Measurements from ENCODE around the gene RIC8A.
"Not testable (repeated sequence)": the region's sequence is repeated elsewhere in the genome, so short reads cannot be mapped to it uniquely, and the experiment has no call there.

RIC8A gene

GRCh38 chr11:232783-233565 lies 25.5 kb downstream of the RIC8A start:
- DNase-seq (ENCODE audit: low read depth, low spot score), result no peak
- H3K9me3 ChIP-seq (ENCODE audit: control insufficient read depth, insufficient read depth, low read length), result no peaks in the 10 kb centered on the region
- WGBS (ENCODE audit: insufficient coverage, insufficient read length), result no CpG with 5 or more reads among the region's 20 CpGs
- no peaks in the 10 kb centered on the region for H3K36me3 ChIP-seq (ENCODE audit: control insufficient read depth, insufficient read depth, low read length)
- no peaks in the 10 kb centered on the region for H3K4me1 ChIP-seq (ENCODE audit: control insufficient read depth, insufficient read depth, low read length)
- no peak overlapping the region for H3K4me3 ChIP-seq (ENCODE audit: low read length)
- no peak overlapping the region for H3K27ac ChIP-seq (ENCODE audit: low read length)
- H3K27me3 ChIP-seq (ENCODE audit: control insufficient read depth, insufficient read depth, low read length), result no peaks in the 10 kb centered on the region

GRCh38 chr11:235180-235579 lies 27.7 kb downstream of the RIC8A start:
- no peaks in the 10 kb centered on the region for H3K27me3 ChIP-seq (ENCODE audit: control insufficient read depth, insufficient read depth, low read length)
- WGBS (ENCODE audit: insufficient coverage, insufficient read length), result no CpG with 5 or more reads among the region's 8 CpGs
- no peak overlapping the region; the same call in 1 of the 2 replicates for H3K4me3 ChIP-seq (ENCODE audit: low read length)
- no peaks in the 10 kb centered on the region for H3K36me3 ChIP-seq (ENCODE audit: control insufficient read depth, insufficient read depth, low read length)
- no peaks in the 10 kb centered on the region for H3K9me3 ChIP-seq (ENCODE audit: control insufficient read depth, insufficient read depth, low read length)
- no peak for DNase-seq (ENCODE audit: low read depth, low spot score)
- H3K27ac ChIP-seq (ENCODE audit: low read length), result no peak overlapping the region
- H3K4me1 ChIP-seq (ENCODE audit: control insufficient read depth, insufficient read depth, low read length), result no peaks in the 10 kb centered on the region

GRCh38 chr11:235609-235996 lies 28.1 kb downstream of the RIC8A start:
- no peaks in the 10 kb centered on the region for H3K4me1 ChIP-seq (ENCODE audit: control insufficient read depth, insufficient read depth, low read length)
- no peaks in the 10 kb centered on the region for H3K27me3 ChIP-seq (ENCODE audit: control insufficient read depth, insufficient read depth, low read length)
- H3K27ac ChIP-seq (ENCODE audit: low read length), result no peak overlapping the region
- peak overlapping the region; percentile 60; the same call in 1 of the 2 replicates for H3K4me3 ChIP-seq (ENCODE audit: low read length)
- H3K9me3 ChIP-seq (ENCODE audit: control insufficient read depth, insufficient read depth, low read length), result no peaks in the 10 kb centered on the region
- H3K36me3 ChIP-seq (ENCODE audit: control insufficient read depth, insufficient read depth, low read length), result no peaks in the 10 kb centered on the region
- no peak for DNase-seq (ENCODE audit: low read depth, low spot score)
- no CpG with 5 or more reads among the region's 13 CpGs for WGBS (ENCODE audit: insufficient coverage, insufficient read length)

- Histone ChIP-seq H3K27me3 (ENCODE audit: control insufficient read depth, insufficient read depth, low read length) (no peaks in the 10 kb centered on the region), H3K36me3 (ENCODE audit: control insufficient read depth, insufficient read depth, low read length) (no peaks in the 10 kb centered on the region), H3K27ac (ENCODE audit: low read length) (no peak within 1 kb of the TSS), H3K4me1 (ENCODE audit: control insufficient read depth, insufficient read depth, low read length) (no peaks in the 10 kb centered on the region), H3K4me3 (ENCODE audit: low read length) (peak within 1 kb of the TSS; percentile 91), H3K9me3 (ENCODE audit: control insufficient read depth, insufficient read depth, low read length) (no peaks in the 10 kb centered on the region)
- peak; percentile 41 for DNase-seq (ENCODE audit: low read depth, low spot score)
- no CpG with 5 or more reads among the region's 70 CpGs for WGBS (ENCODE audit: insufficient coverage, insufficient read length)
Observed at GRCh38 chr11:235997-236773, 28.7 kb downstream of the RIC8A start, which contains the start of gene SIRT3. TSS of gene SIRT3 (minus strand) at chr11:236342. CDS start at chr11:236328, 14 bp downstream.

- DNase-seq (ENCODE audit: low read depth, low spot score), result peak; percentile 54
Observed at GRCh38 chr11:236774-237767, 29.6 kb downstream of the RIC8A start, which contains the start of gene PSMD13. TSS of gene PSMD13 (plus strand) at chr11:236976. CDS start at chr11:237050, 74 bp downstream.

GRCh38 chr11:238346-238745 lies 30.8 kb downstream of the RIC8A start:
- H3K27ac ChIP-seq (ENCODE audit: low read length); H3K4me3 ChIP-seq (ENCODE audit: low read length): not testable (repeated sequence)
- no CpG with 5 or more reads among the region's 7 CpGs for WGBS (ENCODE audit: insufficient coverage, insufficient read length)

More at GRCh38 chr11:236774-237767, 29.6 kb downstream of the RIC8A start, which contains the start of gene PSMD13:
- no CpG with 5 or more reads among the region's 62 CpGs for WGBS (ENCODE audit: insufficient coverage, insufficient read length)
- Histone ChIP-seq H3K9me3 (ENCODE audit: control insufficient read depth, insufficient read depth, low read length) (no peaks in the 10 kb centered on the region), H3K4me3 (ENCODE audit: low read length) (peak within 1 kb of the TSS; percentile 91), H3K27me3 (ENCODE audit: control insufficient read depth, insufficient read depth, low read length) (no peaks in the 10 kb centered on the region), H3K4me1 (ENCODE audit: control insufficient read depth, insufficient read depth, low read length) (no peaks in the 10 kb centered on the region), H3K27ac (ENCODE audit: low read length) (no peak within 1 kb of the TSS), H3K36me3 (ENCODE audit: control insufficient read depth, insufficient read depth, low read length) (no peaks in the 10 kb centered on the region)

GRCh38 chr11:240315-240714 lies 32.8 kb downstream of the RIC8A start:
- no peak overlapping the region for H3K27ac ChIP-seq (ENCODE audit: low read length)
- peaks cover 6% of the 10 kb centered on the region; the same call in 1 of the 2 replicates for H3K36me3 ChIP-seq (ENCODE audit: control insufficient read depth, insufficient read depth, low read length)
- no peaks in the 10 kb centered on the region for H3K4me1 ChIP-seq (ENCODE audit: control insufficient read depth, insufficient read depth, low read length)
- WGBS (ENCODE audit: insufficient coverage, insufficient read length), result no CpG with 5 or more reads among the region's 1 CpG
- DNase-seq (ENCODE audit: low read depth, low spot score), result no peak
- no peaks in the 10 kb centered on the region for H3K27me3 ChIP-seq (ENCODE audit: control insufficient read depth, insufficient read depth, low read length)
- H3K4me3 ChIP-seq (ENCODE audit: low read length), result no peak overlapping the region
- no peaks in the 10 kb centered on the region for H3K9me3 ChIP-seq (ENCODE audit: control insufficient read depth, insufficient read depth, low read length)

More at GRCh38 chr11:238346-238745, 30.8 kb downstream of the RIC8A start:
- not testable (repeated sequence) for H3K9me3 ChIP-seq (ENCODE audit: control insufficient read depth, insufficient read depth, low read length); DNase-seq (ENCODE audit: low read depth, low spot score); H3K36me3 ChIP-seq (ENCODE audit: control insufficient read depth, insufficient read depth, low read length); H3K27me3 ChIP-seq (ENCODE audit: control insufficient read depth, insufficient read depth, low read length); H3K4me1 ChIP-seq (ENCODE audit: control insufficient read depth, insufficient read depth, low read length)

GRCh38 chr11:241634-242033 lies 34.1 kb downstream of the RIC8A start:
- WGBS (ENCODE audit: insufficient coverage, insufficient read length), result no CpG with 5 or more reads among the region's 5 CpGs
- no peak overlapping the region for H3K27ac ChIP-seq (ENCODE audit: low read length)
- H3K4me1 ChIP-seq (ENCODE audit: control insufficient read depth, insufficient read depth, low read length), result no peaks in the 10 kb centered on the region
- H3K4me3 ChIP-seq (ENCODE audit: low read length), result no peak overlapping the region
- no peaks in the 10 kb centered on the region for H3K27me3 ChIP-seq (ENCODE audit: control insufficient read depth, insufficient read depth, low read length)
- no peaks in the 10 kb centered on the region for H3K9me3 ChIP-seq (ENCODE audit: control insufficient read depth, insufficient read depth, low read length)
- H3K36me3 ChIP-seq (ENCODE audit: control insufficient read depth, insufficient read depth, low read length), result peaks cover 13% of the 10 kb centered on the region; the same call in 1 of the 2 replicates
- no peak for DNase-seq (ENCODE audit: low read depth, low spot score)

GRCh38 chr11:244376-244775 lies 36.9 kb downstream of the RIC8A start:
- no peak overlapping the region for H3K4me3 ChIP-seq (ENCODE audit: low read length)
- peaks cover 20% of the 10 kb centered on the region; the same call in 1 of the 2 replicates for H3K36me3 ChIP-seq (ENCODE audit: control insufficient read depth, insufficient read depth, low read length)
- no peaks in the 10 kb centered on the region for H3K4me1 ChIP-seq (ENCODE audit: control insufficient read depth, insufficient read depth, low read length)
- H3K9me3 ChIP-seq (ENCODE audit: control insufficient read depth, insufficient read depth, low read length), result no peaks in the 10 kb centered on the region
- H3K27ac ChIP-seq (ENCODE audit: low read length), result no peak overlapping the region
- no peaks in the 10 kb centered on the region for H3K27me3 ChIP-seq (ENCODE audit: control insufficient read depth, insufficient read depth, low read length)
- WGBS (ENCODE audit: insufficient coverage, insufficient read length), result no CpG with 5 or more reads among the region's 2 CpGs
- DNase-seq (ENCODE audit: low read depth, low spot score), result no peak

Measured in iPS DF 6.9 (cell line).